B cell (primary cell): ENCODE results near the gene FAM186B.

Experiments used
- CTCF ChIP-seq: fragments of 200-600 bp; IDR thresholded peaks from one replicate; pipeline ENCODE4 v1.8.0; 2022; ENCODE audit warnings: antibody characterized with exemption, mild to moderate bottlenecking
- EZH2 ChIP-seq: IDR thresholded peaks from 2 replicates; pipeline ENCODE4 v1.6.1; 2012; ENCODE audit warnings: borderline replicate concordance, low read depth, mild to moderate bottlenecking, moderate library complexity, low read length; ENCODE audit not compliant: insufficient read depth, poor library complexity, severe bottlenecking

DNA sequence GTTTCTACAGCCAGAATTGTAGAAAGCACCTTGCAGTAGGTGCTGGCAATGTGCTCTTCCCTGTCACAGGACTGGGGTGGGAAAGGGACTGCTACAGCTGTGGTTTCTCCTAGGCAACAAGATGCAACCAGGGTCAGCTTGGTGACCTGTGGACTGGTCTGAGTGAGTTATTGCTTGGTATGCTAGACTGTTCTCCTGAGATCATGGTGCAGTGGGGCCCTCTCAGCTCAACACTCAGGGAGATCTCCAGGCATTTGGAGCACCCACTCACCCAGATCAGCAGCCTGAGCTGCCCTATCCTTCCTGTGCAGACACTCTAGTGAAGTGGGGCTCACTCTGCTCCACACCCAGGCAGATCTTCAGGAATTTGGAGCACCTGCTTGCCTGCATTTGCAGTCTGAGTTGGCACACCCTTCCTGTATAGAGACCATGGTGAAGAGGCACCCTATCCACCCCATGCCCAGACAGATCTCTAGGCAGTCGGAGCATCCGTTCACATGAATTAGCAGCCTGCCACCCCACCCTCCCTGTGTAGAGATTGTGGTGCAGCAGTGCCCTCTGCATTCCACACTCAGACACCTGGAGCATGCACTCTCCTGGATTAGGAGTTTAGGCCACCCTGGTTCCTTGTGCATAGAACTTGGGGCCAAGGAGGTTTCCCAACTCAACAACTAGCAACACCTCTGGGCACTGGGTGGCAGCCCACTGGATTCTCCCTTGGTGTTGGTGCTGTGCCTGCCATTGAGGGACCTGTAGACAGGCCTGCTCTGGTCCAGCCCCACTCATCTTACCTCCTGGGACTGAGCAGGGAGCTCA lies 3.8 kb upstream of the FAM186B start:
- TF ChIP-seq CTCF = no peak
- TF ChIP-seq EZH2 = no peak
